HEK293 (cell line): ENCODE measurements around the gene DNASE2.

ENCODE experiments used
- MEIS1 ChIP-seq: sonication (generic); formaldehyde crosslinking; IDR thresholded peaks from 2 replicates; pipeline ENCODE4 v1.8.1; 2022; ENCODE audit warnings: missing genetic modification reagents, mild to moderate bottlenecking, borderline replicate concordance
- ZFHX2 ChIP-seq: fragments of 450-650 bp; formaldehyde crosslinking; conservative IDR thresholded peaks from 2 replicates; pipeline ENCODE4 v1.5.1; 2016; ENCODE audit warnings: missing biosample characterization, missing genetic modification characterization
- ZNF174 ChIP-seq: fragments of 450-650 bp; formaldehyde crosslinking; IDR thresholded peaks from 2 replicates; pipeline ENCODE4 v1.5.0; 2017; ENCODE audit warnings: missing biosample characterization, mild to moderate bottlenecking, missing genetic modification characterization
- ZNF324 ChIP-seq: fragments of 450-650 bp; formaldehyde crosslinking; IDR thresholded peaks from 2 replicates; pipeline ENCODE4 v1.5.1; 2016; ENCODE audit warnings: missing biosample characterization, missing genetic modification characterization
- ZNF747 ChIP-seq: fragments of 450-650 bp; formaldehyde crosslinking; IDR thresholded peaks from 2 replicates; pipeline ENCODE4 v1.5.1; 2016; ENCODE audit warnings: missing biosample characterization, missing genetic modification characterization
- ZNF777 ChIP-seq: fragments of 450-650 bp; formaldehyde crosslinking; IDR thresholded peaks from 2 replicates; pipeline ENCODE4 v1.5.1; 2017; ENCODE audit warnings: missing biosample characterization, missing genetic modification characterization, borderline replicate concordance
- ZXDB ChIP-seq: fragments of 450-650 bp; formaldehyde crosslinking; IDR thresholded peaks from 2 replicates; pipeline ENCODE4 v1.5.1; 2016; ENCODE audit warnings: missing biosample characterization, missing genetic modification characterization
- TF ChIP-seq, protein P1 (sequence below): fragments of 450-650 bp; formaldehyde crosslinking; IDR thresholded peaks from 2 replicates; pipeline ENCODE4 v1.5.1; 2016; ENCODE audit warnings: missing biosample characterization, missing genetic modification characterization

DNA sequence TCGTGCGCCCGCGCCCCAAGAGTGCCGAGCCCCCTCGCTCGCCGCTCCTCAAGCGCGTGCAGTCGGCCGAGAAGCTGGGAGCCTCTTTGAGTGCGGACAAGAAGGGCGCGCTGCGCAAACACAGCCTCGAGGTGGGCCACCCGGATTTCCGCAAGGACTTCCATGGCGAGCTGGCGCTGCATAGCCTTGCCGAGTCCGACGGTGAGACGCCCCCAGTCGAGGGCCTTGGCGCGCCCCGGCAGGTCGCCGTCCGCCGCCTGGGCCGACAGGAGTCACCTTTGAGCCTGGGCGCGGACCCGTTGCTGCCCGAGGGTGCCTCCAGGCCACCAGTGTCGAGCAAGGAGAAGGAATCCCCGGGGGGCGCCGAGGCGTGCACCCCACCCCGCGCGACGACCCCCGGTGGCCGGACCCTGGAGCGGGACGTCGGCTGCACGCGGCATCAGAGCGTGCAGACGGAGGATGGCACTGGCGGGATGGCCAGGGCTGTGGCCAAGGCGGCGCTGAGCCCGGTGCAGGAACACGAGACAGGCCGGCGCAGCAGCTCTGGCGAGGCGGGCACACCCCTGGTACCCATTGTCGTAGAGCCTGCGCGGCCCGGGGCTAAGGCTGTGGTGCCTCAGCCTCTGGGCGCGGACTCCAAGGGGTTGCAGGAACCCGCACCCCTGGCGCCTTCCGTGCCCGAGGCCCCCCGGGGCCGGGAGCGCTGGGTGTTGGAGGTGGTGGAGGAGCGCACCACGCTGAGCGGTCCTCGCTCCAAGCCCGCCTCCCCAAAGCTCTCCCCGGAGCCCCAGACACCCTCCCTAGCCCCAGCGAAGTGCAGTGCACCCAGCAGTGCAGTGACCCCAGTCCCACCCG, 7.1 kb downstream of the DNASE2 start:
- TF ChIP-seq ZXDB (tag by site-specific recombination) (no peak), ZFHX2 (tag by site-specific recombination) (no peak), MEIS1 (CRISPR knock-in tag) (no peak), ZNF777 (tag by site-specific recombination) (no peak), ZNF324 (no peak), ZNF747 (tag by site-specific recombination) (no peak), ZNF174 (tag by site-specific recombination) (no peak)
- TF ChIP-seq, protein P1, sequence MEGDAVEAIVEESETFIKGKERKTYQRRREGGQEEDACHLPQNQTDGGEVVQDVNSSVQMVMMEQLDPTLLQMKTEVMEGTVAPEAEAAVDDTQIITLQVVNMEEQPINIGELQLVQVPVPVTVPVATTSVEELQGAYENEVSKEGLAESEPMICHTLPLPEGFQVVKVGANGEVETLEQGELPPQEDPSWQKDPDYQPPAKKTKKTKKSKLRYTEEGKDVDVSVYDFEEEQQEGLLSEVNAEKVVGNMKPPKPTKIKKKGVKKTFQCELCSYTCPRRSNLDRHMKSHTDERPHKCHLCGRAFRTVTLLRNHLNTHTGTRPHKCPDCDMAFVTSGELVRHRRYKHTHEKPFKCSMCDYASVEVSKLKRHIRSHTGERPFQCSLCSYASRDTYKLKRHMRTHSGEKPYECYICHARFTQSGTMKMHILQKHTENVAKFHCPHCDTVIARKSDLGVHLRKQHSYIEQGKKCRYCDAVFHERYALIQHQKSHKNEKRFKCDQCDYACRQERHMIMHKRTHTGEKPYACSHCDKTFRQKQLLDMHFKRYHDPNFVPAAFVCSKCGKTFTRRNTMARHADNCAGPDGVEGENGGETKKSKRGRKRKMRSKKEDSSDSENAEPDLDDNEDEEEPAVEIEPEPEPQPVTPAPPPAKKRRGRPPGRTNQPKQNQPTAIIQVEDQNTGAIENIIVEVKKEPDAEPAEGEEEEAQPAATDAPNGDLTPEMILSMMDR (tag by site-specific recombination) = no peak
